IPS-NIHi11 (cell line): ENCODE measurements around the gene CXCR6.

Source experiments
- DNase-seq: peaks from one replicate; pipeline ENCODE4 v3.0.0; 2012; ENCODE audit warnings: mixed read lengths, low spot score

The CXCR6 gene

DNA sequence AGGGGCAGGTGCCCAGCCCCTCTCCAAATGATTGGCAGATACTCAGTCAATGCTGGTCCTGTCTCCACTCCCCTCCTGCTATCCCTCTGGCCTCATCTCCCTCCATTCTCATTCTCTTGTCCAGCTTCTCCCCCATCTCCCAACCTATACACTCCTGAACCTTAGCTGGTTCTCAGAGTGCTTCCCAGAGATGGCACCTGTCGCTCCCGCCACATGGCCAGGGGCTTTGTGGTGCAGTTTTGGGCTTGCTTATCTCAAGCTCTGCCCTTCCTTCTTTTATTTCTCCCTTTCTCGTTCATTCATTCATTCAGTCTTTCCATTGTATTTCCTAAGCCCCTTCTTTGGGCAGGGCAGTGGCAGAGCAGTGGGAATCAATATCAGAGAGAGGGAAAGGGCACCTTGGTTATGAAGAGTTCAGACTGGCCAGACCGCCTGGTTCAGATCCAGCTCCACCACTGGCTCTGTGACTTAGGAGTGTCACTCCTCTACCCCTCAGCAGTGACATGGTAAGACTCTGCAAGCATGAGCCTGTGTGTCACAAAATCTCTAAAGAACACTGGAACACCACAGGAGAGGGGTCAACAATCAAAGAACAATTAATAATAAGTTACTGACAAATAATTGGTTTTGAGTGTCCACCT is 20.2 kb upstream of the CXCR6 start:
- DNase-seq = no peak

DNA sequence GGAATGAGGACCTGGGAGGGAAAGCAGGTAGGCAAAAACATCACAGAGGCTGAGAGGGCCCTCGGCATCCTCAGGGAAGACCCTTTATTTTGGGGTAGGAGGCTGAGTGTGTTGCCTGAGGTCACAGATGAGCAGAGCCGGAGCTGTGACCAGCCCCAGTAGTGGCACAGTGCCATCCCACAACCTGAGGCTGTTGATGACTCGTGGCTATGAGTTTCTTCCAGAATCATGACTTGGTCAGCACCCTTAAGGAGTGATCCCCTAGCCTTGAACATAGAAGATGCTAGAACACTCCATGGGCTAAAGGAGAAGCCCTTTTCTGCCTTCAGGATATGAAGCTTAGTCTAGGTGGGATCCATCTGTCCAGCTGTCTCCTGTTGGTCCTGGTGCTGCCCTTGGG is 19.5 kb upstream of the CXCR6 start:
- no peak for DNase-seq

- no peak for DNase-seq
These were observed 15.4 kb upstream of the CXCR6 start for GRCh38 chr3:45927881-45928280.

DNA sequence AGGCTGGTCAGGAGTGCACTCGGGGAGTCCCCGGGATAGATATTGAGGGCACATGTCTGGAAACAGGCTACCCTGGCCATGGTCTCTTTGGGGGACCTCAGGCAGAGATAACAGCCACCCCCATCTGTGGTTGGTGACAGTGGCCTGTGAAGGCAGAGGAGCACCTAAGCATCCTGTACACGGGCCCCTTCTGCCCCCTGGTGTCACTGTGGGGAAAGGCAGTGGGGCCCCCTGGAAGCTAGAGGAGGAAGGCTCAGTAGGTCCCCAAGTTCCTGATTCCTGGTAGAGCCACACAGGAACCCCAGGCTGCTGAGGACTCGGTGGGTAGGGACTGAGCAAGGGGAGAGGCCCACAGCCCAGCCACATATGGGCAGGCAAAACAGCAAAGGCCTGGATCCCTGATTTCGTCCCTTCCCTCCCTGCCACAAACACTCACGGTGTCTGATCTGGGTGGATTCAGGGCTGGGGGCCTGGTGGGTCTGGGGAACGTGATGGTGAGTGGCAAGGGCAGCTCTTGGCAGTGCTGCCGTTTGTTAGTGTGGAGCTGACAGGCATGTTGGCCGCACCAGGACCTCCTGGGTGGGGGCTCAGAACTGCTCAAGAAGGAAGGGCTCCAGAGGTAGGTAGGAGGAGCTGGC is 14.1 kb upstream of the CXCR6 start:
- DNase-seq = peak; percentile 79

DNA sequence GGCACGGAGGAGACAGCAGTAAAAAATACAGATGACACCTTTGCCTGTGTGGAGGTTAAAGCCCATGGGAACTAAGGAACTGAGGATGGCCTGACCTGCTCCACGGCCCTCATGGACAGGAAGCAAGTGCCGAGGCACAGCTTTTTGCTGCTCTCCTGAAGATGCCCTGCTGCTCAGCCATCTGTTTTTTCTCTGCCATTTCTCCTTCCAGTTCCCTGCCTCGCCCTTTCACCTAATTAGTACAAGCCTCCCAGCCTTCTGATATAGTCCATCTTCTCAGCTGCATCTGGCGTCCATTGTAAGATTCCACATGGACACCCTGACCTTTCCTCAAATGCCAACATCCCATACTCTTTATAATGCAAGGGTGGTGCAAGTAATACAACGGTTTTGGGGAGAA is 11.8 kb upstream of the CXCR6 start:
- no peak for DNase-seq

DNA sequence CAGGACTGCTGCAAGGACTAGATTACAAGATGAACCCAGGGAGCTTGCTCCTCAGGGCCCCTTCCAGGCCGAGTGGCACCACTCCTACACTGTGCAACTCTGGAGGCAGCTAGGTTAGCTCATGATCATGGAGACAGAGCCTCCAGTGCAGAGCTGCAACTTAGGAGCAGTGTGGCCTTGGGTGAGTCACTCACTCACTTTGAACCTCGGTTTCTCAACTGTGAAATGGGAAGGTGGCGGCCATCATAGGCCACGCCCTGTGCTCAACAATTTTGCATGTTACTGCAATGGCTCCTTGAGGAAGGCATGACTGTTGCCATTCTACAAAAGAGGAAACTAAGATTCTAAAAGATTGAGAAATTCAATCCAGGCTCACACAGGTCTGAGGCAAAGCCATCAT is 11.2 kb upstream of the CXCR6 start:
- DNase-seq = no peak

- DNase-seq = no peak
These were observed 9.7 kb upstream of the CXCR6 start for GRCh38 chr3:45933591-45933990.

DNA sequence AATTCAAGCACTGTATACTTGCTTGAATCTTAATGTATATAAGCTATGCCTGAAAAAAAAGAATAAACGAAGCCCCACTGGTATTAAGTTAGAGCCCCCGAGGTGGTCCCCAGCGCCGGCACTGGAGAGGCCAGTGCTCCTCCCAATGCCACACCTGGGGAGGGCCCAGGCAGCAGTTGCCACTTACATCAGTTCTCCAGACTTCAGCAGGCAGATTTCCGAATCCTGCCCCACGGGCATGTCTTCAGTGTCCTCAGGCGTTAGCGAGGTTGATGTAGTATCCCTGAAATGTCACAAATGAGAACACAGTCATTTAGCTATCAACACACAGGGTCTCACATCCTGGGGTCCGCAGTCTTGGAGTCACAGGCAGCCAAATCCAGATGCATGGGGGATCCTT is 7.0 kb upstream of the CXCR6 start:
- no peak for DNase-seq

- DNase-seq = no peak
These were observed 5.8 kb upstream of the CXCR6 start for GRCh38 chr3:45937206-45938042.

- no peak for DNase-seq
These were observed 5.2 kb upstream of the CXCR6 start for GRCh38 chr3:45938043-45938435.

GRCh38 chr3:45938864-45939263 is 4.4 kb upstream of the CXCR6 start:
- DNase-seq = peak; percentile 84

DNA sequence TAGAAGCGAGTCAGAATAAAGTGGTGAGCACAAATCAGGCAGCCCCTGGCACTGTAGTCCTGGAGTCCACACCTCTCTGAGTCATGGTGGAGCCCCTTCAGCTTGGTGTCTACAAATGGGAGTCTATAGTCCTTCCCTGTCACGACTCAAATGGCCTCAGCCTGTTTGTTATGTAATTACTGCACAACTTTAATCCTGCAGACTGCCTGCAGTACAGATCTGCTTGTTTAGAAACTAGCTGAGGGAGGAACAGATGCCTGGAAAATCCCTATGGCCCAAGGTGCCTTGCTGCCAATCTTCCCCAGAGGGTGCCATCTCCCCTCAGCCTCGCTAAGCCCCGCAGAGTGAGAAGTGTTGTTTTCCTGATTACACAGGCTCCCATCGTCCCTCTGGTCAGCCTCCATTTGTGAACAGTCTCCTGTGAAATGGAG is 3.9 kb upstream of the CXCR6 start:
- DNase-seq = no peak

DNA sequence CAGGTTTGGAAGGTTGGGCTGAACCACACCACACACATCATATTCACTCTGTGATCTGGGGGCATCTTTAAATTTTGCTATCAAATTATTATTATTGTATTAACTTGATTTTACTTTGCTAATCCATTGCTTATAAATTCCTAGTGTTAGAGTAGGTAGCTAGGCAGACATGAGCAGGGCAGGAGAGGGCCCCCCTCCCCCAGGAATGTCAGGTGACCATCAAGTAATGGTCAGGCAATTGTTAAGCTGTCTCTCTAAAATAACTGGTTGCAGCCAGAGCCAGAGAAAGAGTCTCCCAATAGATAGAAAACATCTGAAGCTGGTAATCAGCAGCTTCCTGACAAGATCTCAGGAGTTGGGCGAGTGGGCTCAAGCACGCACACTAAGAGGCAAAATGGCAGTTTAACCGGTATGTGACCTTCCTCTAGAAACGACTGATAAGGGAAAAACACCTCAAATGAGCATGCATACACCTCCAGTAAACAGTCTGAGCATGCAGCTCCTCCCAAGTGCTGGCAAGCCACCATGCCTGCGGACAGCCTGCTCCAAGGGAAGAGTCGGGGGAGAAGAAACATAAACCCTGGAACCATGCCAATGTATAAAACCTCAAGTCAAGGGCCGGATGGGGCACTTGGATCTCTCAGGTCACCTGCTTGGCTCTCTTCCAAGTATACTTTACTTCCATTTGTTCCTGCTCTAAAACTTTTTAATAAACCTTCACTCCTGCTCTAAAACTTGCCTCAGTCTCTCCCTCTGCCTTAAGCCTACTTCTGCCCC is 3.1 kb upstream of the CXCR6 start:
- no peak for DNase-seq

- no peak for DNase-seq
These were observed 2.4 kb upstream of the CXCR6 start for GRCh38 chr3:45940781-45941365.

DNA sequence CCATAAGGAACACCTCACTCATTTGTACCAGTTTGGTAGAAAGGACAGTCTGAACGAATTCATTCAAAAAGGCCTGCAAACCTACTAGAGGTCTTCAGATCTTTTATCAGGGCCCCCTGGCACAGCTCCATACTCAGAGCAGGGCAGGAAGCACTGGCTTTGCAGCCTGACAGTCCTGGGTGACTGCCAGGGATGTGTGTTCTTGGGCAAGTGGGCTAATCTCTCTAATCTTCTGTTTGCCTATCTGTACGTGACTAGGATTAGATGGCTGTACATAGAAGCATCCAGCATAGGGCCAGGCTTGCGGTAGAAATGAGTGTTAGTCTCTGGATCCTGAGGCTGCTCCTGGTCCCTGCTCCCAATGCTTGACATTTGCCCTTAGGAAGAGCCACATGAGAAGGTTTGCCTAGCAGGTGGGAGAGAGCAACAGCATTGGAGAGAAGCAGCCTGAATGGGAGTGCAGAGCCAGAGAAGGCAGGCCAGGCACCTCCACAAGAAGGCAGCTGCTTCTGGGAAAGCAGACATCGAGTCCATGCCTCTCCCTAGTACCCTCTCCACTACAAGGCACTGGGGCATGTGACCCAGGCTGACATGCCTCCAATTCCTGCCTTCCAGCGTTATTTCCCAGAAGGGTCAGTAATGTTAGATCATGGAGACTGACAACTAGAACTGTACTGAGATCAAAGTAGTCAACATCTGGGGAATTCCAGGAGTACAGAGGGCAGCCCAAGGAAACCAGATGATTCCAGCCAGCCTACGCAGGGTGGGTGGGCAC is 1.0 kb upstream of the CXCR6 start:
- DNase-seq = no peak

DNA sequence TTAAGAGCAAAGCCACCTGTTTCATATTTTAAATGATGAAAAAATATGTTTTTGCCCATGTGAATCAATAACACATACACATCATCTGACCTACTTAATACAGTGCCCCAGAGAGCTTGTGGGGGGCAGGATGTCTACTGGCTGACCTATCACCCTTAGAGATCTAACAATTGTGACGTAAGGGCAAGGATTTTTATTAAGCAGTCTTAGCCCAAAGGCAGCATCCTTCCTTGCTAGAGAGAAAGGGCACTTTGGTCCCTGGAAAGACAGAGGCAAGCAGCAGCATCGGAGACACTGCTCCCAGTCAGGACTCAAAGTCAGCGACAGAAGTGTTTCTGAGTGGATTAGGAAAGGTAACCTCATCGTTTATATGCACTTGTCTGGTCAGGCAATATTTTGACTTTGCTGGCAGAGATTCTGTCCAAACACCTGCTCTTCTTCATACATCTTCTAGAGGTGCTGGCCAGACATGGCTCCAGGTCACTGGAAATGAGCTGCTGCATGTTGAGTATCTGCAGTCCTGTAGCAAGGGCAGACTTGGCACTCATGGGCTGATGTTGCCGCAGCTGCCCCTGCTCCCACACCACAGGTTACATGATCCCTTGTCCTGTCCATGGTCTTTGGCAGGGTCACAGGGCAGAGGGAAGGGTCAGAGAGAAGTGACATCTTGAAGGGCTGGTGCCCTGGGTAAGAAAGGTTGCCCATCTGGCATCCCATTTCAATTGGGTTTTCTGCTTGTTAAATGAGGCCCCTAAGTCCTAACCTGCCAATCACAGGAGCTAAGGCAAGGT is 1.8 kb downstream of the CXCR6 start:
- DNase-seq = no peak

DNA sequence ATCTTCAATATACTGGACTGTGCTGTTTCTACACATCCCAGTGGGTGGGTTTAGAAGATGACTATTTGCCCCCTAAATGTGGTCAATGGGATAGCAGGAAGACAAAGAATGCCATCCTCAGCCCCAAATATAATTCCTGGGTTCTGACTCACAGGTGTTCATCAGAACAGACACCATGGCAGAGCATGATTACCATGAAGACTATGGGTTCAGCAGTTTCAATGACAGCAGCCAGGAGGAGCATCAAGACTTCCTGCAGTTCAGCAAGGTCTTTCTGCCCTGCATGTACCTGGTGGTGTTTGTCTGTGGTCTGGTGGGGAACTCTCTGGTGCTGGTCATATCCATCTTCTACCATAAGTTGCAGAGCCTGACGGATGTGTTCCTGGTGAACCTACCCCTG is 3.0 kb downstream of the CXCR6 start:
- DNase-seq = no peak

DNA sequence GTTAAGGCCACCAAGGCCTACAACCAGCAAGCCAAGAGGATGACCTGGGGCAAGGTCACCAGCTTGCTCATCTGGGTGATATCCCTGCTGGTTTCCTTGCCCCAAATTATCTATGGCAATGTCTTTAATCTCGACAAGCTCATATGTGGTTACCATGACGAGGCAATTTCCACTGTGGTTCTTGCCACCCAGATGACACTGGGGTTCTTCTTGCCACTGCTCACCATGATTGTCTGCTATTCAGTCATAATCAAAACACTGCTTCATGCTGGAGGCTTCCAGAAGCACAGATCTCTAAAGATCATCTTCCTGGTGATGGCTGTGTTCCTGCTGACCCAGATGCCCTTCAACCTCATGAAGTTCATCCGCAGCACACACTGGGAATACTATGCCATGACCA is 3.6 kb downstream of the CXCR6 start:
- DNase-seq = no peak

- no peak for DNase-seq
These were observed 4.1 kb downstream of the CXCR6 start for GRCh38 chr3:45947361-45947760.

DNA sequence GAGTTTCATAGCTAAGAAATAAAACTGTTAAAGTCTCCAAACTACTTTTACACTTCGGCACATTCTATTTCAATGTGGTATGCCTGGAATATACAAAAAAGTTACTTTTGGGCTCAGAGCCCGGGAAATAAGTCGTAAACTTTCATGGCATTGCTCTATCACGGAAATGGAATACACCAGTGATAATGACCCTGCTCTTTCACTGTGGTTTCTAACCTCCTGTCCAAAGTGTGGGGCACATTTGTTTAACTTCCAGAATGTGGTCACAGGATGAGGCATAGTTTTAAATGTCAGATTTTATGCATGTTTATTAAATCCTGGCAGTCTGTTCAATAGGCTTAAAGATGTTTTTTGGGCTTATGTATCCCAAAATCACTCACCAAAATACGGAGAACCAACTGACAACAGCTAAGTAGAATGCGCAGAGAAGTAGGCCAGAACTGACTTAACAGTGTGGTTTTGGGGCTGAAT is 5.1 kb downstream of the CXCR6 start:
- no peak for DNase-seq
